RWPE2 (cell line): ENCODE data around the gene HOXC4.

ENCODE experiments used
- ATAC-seq: fragments of 200-7000 bp; cut with Tn5 transposase; 3 replicates; pipeline ENCODE4 v1.9.1; 2021; ENCODE audit warnings: low read depth
- DNase-seq: peaks from one replicate; pipeline ENCODE4 v3.0.0-alpha.2; 2020; ENCODE audit warnings: low spot score
- H3K27ac ChIP-seq: fragments of 450-650 bp; 2 replicates; pipeline ENCODE4 v1.5.1; 2017; ENCODE audit warnings: mild to moderate bottlenecking; ENCODE audit not compliant: poor library complexity, severe bottlenecking
- H3K27me3 ChIP-seq: fragments of 250-450 bp; sonication (Bioruptor Pico); 2 replicates; pipeline ENCODE4 v1.5.1; 2021; ENCODE audit warnings: mild to moderate bottlenecking, moderate library complexity; ENCODE audit not compliant: insufficient read depth, poor library complexity, severe bottlenecking
- H3K36me3 ChIP-seq: fragments of 250-450 bp; sonication (Bioruptor Pico); 2 replicates; pipeline ENCODE4 v1.5.1; 2020; ENCODE audit warnings: low read depth, mild to moderate bottlenecking, moderate library complexity
- H3K4me1 ChIP-seq: fragments of 250-450 bp; sonication (Bioruptor Pico); 2 replicates; pipeline ENCODE4 v1.5.1; 2021; ENCODE audit warnings: mild to moderate bottlenecking, moderate library complexity; ENCODE audit not compliant: insufficient read depth, poor library complexity, severe bottlenecking
- H3K4me3 ChIP-seq: fragments of 250-450 bp; sonication (Bioruptor Pico); 2 replicates; pipeline ENCODE4 v1.5.1; 2021; ENCODE audit warnings: mild to moderate bottlenecking, moderate library complexity; ENCODE audit not compliant: severe bottlenecking
- H3K9me3 ChIP-seq: fragments of 250-450 bp; sonication (Bioruptor Pico); 2 replicates; pipeline ENCODE4 v1.5.1; 2021; ENCODE audit warnings: mild to moderate bottlenecking, moderate library complexity; ENCODE audit not compliant: severe bottlenecking
- CTCF ChIP-seq: fragments of 450-650 bp; IDR thresholded peaks from one replicate; pipeline ENCODE4 v1.5.1; 2017; ENCODE audit warnings: mild to moderate bottlenecking, moderate library complexity; ENCODE audit not compliant: poor library complexity, severe bottlenecking

HOXC4 gene

DNA sequence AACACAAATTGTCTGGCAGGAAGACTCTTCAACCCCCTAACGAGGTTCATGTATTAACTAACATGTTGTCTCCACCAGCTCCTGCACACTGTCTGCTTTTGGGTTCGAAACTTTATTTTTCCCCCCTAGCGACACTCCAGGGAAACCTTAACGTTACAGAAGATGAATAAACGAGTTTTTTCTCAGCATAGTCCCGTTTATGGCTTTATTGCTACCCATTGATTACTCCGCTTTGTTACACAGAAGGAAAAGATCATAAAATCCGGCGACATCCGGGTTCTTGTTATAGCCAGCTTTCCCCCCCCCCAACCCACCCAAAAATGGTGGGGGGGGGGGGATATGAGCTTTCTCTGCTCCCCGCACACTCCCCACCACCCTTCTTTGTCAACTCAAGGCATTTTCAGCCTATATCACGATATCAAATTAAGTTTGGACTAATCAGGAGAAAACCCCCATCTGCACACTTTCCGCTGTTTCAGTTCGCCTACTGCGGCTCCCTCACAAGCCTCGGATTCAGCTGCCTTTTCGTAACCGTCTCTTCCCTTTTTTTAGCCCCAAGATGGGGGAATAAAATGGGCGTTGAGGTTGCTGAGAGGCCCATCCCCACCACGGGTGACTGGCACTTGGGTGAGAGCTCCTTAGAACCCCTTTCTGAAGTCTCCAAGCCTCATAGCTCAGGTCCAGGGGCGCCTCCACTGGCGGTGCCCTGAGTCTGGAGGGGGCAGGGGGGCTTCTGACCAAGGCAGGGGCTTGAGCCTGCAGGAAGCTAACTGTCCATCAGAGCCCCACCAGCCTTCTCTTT is 26.8 kb upstream of the HOXC4 start:
- peaks cover 93% of the 10 kb centered on the region for H3K27me3 ChIP-seq
- no peak for TF ChIP-seq CTCF
- H3K9me3 ChIP-seq, result no peaks in the 10 kb centered on the region
- H3K4me3 ChIP-seq, result no peak overlapping the region
- H3K27ac ChIP-seq, result no peak overlapping the region
- ATAC-seq (no peak), DNase-seq (no peak)
- H3K4me1 ChIP-seq, result no peaks in the 10 kb centered on the region
- H3K36me3 ChIP-seq, result no peaks in the 10 kb centered on the region

DNA sequence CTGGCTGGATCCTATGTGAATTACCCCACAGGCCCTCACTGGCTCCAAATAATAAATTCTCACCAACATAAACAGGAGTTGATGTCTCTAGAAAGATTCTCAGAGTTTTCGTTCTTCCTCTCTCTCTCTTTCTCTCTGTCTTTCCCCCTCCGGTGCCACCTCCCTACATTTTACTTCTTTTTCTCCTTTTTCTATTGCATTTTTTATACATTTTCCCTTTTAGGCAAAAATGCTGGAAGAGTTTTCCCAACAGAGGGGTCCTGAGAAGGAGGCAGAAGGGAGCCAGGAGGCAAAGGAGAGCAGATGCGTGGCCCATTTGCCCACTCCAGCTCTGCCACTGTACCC is 26.2 kb upstream of the HOXC4 start:
- Histone ChIP-seq H3K27ac (no peak overlapping the region), H3K36me3 (no peaks in the 10 kb centered on the region), H3K4me1 (no peaks in the 10 kb centered on the region), H3K9me3 (no peaks in the 10 kb centered on the region), H3K27me3 (peaks cover 93% of the 10 kb centered on the region), H3K4me3 (no peak overlapping the region)
- no peak for TF ChIP-seq CTCF
- ATAC-seq (no peak), DNase-seq (no peak)

- DNase-seq (no peak), ATAC-seq (peak; percentile 50)
- peaks cover 93% of the 10 kb centered on the region for H3K27me3 ChIP-seq
Observed at GRCh38 chr12:54028314-54029201, 25.1 kb upstream of the HOXC4 start, which contains the start of gene HOXC6. Gene HOXC6 (plus strand): TSS chr12:54028440. CDS start chr12:54028522, 82 bp downstream.

GRCh38 chr12:54029529-54030441 is 23.9 kb upstream of the HOXC4 start:
- H3K4me1 ChIP-seq, result no peaks in the 10 kb centered on the region
- no peaks in the 10 kb centered on the region for H3K36me3 ChIP-seq
- no peaks in the 10 kb centered on the region for H3K9me3 ChIP-seq
- no peak overlapping the region for H3K27ac ChIP-seq
- H3K27me3 ChIP-seq, result peaks cover 94% of the 10 kb centered on the region
- DNase-seq, result no peak
- no peak for ATAC-seq
- H3K4me3 ChIP-seq, result peak overlapping the region; percentile 7
- TF ChIP-seq CTCF, result no peak

More at GRCh38 chr12:54028314-54029201, 25.1 kb upstream of the HOXC4 start, which contains the start of gene HOXC6:
- Histone ChIP-seq H3K4me3 (peak within 1 kb of the TSS; percentile 19), H3K36me3 (no peaks in the 10 kb centered on the region), H3K27ac (no peak within 1 kb of the TSS), H3K4me1 (no peaks in the 10 kb centered on the region), H3K9me3 (no peaks in the 10 kb centered on the region)
- no peak for TF ChIP-seq CTCF
